ENCODE measurements around the gene MMADHC.
A peak's percentile ranks its signal among the peaks of the same experiment; 100 is the strongest.

The MMADHC gene

DNA sequence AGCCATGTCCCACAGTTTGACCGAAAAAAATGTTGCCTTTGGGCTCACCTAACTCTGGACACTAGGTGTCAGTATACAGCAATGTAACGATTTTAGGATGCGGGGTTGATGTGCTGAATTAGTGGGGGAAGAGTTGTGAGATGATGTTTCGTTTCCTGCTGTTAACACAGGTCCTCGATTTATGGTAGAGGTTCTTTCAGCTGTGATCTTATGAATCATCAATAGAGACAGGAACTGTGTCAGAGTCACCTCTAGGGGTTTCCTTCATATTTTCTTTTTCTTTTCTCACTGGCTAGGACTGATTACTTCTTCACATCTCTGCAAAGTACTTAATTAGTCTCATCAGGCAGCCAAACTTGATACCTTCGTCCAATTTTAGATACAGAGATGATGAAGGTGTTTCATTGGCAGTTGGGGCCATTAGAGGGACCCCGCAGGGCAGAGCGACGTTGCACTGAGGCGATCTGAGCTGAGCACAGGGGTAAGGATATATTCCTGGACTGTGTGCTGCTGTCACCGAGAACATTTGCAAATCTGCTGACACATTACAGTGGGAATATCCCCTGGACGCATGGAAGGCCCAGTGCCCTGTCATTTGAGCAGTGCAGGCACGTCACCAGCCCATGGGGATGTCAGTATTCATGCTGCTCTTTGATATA, 10.2 kb upstream of the MMADHC start:
- H3K4ac ChIP-seq (ENCODE audit: low read depth in 1 of 2, low read length in 2 of 2): peak overlapping the region in 1 of 2 experiments; percentile 47
- WGBS: 35% methylated on average over 12 of the region's 13 CpGs

DNA sequence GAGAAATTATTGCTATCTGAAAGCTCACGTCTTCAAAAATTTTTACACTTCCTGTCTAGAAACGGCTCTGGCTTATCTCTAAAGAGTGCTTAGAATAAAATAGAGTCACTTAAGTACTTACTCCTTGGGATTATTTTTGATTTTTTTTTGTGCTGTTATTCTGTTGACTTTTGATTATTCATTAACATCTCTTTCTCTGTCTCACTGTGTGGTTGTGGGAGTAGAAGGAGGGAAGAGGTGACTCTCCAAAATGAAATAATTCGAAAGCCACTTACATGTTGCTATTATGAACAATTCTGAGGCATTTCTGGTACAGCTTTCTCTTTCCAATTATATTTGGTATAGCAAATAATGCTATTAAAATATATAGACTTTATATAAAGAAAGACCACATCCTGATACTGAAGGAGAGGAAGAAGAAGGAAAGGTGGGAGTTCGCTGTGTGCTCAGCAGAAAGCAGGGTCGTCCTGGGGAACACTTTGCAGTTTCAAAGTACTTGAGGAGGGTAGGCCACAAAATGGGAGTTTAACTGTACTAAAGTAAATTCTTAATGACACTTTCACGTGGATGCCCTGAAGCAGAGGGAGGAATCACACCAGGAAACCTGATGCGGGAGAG, 9.6 kb upstream of the MMADHC start:
- no peak overlapping the region for H4K91ac ChIP-seq (ENCODE audit: low read length)
- H2BK120ac ChIP-seq (ENCODE audit: low read depth, low read length): no peak overlapping the region
- H2BK12ac ChIP-seq (ENCODE audit: low read length in 2 of 2): peak overlapping the region in 1 of 2 experiments; percentile 72
- H3K4me1 ChIP-seq (ENCODE audit: control insufficient read depth, insufficient read depth, low read depth, low read length): peaks cover 5% of the 10 kb centered on the region
- H3K4ac ChIP-seq (ENCODE audit: low read depth in 1 of 2, low read length in 2 of 2): peak overlapping the region in 1 of 2 experiments; percentile 83
- H3K79me1 ChIP-seq (replicated peaks; ENCODE audit: low read length, poor library complexity, severe bottlenecking): peaks cover 3% of the 10 kb centered on the region
- peak overlapping the region in 1 of 2 experiments; percentile 32 for H3K4me3 ChIP-seq (ENCODE audit: insufficient read depth in 1 of 2, low read depth in 1 of 2, low read length in 2 of 2)
- H3K14ac ChIP-seq (ENCODE audit: low read length in 2 of 2): no peak overlapping the region
- peaks cover 18% of the 10 kb centered on the region for H3K9me3 ChIP-seq (ENCODE audit: control insufficient read depth, low read length)
- no peaks in the 10 kb centered on the region for H3K27me3 ChIP-seq (ENCODE audit: control insufficient read depth in 1 of 2, insufficient read depth in 1 of 2, low read length in 2 of 2)
- WGBS: 39% methylated on average over 4 of the region's 7 CpGs
- peak overlapping the region; percentile 2 for H2AFZ ChIP-seq (ENCODE audit: low read depth, low read length)
- H3K18ac ChIP-seq (ENCODE audit: low read depth in 1 of 2, low read length in 2 of 2): peak overlapping the region in 1 of 2 experiments; percentile 76
- no peak overlapping the region for H2BK5ac ChIP-seq (ENCODE audit: low read depth, low read length, poor library complexity, severe bottlenecking)
- H3K4me2 ChIP-seq (ENCODE audit: low read length, poor library complexity, severe bottlenecking): peak overlapping the region; percentile 28
- H3K23ac ChIP-seq (ENCODE audit: low read length in 2 of 2): no peak overlapping the region
- DNase-seq: no peak
- H2AK5ac ChIP-seq (ENCODE audit: low read length, severe bottlenecking): peak overlapping the region; percentile 37
- H3K27ac ChIP-seq (ENCODE audit: low read length, poor library complexity, severe bottlenecking): no peak overlapping the region
- H2BK15ac ChIP-seq (ENCODE audit: low read depth, poor library complexity, severe bottlenecking): no peak overlapping the region
- no peak overlapping the region for H4K8ac ChIP-seq (ENCODE audit: low read length)
- H3K36me3 ChIP-seq (ENCODE audit: control insufficient read depth in 1 of 2, insufficient read depth in 2 of 2, low read depth in 1 of 2, low read length in 2 of 2): no peaks in the 10 kb centered on the region
- peak overlapping the region; percentile 79 for H3K9ac ChIP-seq (ENCODE audit: low read length)

More for the DNA sequence above, 10.2 kb upstream of the MMADHC start:
- Histone ChIP-seq H3K79me1 (replicated peaks; ENCODE audit: low read length, poor library complexity, severe bottlenecking) (peaks cover 3% of the 10 kb centered on the region), H2AK5ac (ENCODE audit: low read length, severe bottlenecking) (peak overlapping the region; percentile 5), H3K14ac (ENCODE audit: low read length in 2 of 2) (no peak overlapping the region), H3K9ac (ENCODE audit: low read length) (peak overlapping the region; percentile 79), H3K4me1 (ENCODE audit: control insufficient read depth, insufficient read depth, low read depth, low read length) (peaks cover 5% of the 10 kb centered on the region), H2BK15ac (ENCODE audit: low read depth, poor library complexity, severe bottlenecking) (no peak overlapping the region), H3K18ac (ENCODE audit: low read depth in 1 of 2, low read length in 2 of 2) (peak overlapping the region; percentile 37 to 96), H3K4me2 (ENCODE audit: low read length, poor library complexity, severe bottlenecking) (peak overlapping the region; percentile 39), H3K4me3 (ENCODE audit: insufficient read depth in 1 of 2, low read depth in 1 of 2, low read length in 2 of 2) (peak overlapping the region in 1 of 2 experiments; percentile 64), H3K36me3 (ENCODE audit: control insufficient read depth in 1 of 2, insufficient read depth in 2 of 2, low read depth in 1 of 2, low read length in 2 of 2) (no peaks in the 10 kb centered on the region), H3K9me3 (ENCODE audit: control insufficient read depth, low read length) (peaks cover 18% of the 10 kb centered on the region), H4K8ac (ENCODE audit: low read length) (peak overlapping the region; percentile 91), H2BK120ac (ENCODE audit: low read depth, low read length) (peak overlapping the region; percentile 80), H3K27me3 (ENCODE audit: control insufficient read depth in 1 of 2, insufficient read depth in 1 of 2, low read length in 2 of 2) (no peaks in the 10 kb centered on the region), H4K91ac (ENCODE audit: low read length) (peak overlapping the region; percentile 93), H2AFZ (ENCODE audit: low read depth, low read length) (peak overlapping the region; percentile 2), H2BK5ac (ENCODE audit: low read depth, low read length, poor library complexity, severe bottlenecking) (no peak overlapping the region), H3K23ac (ENCODE audit: low read length in 2 of 2) (no peak overlapping the region), H2BK12ac (ENCODE audit: low read length in 2 of 2) (peak overlapping the region; percentile 32 to 99), H3K27ac (ENCODE audit: low read length, poor library complexity, severe bottlenecking) (peak overlapping the region; percentile 49)
- DNase-seq: peak; percentile 90

DNA sequence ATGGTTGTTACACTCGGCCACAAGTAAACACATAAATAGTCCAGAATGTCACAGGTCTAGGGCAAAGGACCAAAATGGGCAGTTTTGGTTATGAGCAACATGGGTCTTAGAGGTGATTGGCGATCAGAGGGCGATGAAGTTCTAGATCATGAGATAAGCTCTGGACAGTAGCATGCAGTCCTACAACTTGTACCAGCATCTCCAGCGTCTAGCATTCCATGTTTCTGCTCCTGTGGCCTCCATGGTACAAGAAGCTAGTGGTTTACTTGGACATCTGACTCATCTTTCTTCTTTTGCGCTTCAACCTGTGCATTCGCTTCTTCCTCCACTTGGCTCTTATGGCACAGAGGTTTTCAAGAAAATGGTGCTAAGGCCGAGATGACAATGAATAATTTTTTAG, 8.9 kb upstream of the MMADHC start:
- DNase-seq: no peak
- Histone ChIP-seq H3K4me1 (ENCODE audit: control insufficient read depth, insufficient read depth, low read depth, low read length) (peaks cover 5% of the 10 kb centered on the region), H2BK15ac (ENCODE audit: low read depth, poor library complexity, severe bottlenecking) (no peak overlapping the region), H3K4me3 (ENCODE audit: insufficient read depth in 1 of 2, low read depth in 1 of 2, low read length in 2 of 2) (no peak overlapping the region), H3K36me3 (ENCODE audit: control insufficient read depth in 1 of 2, insufficient read depth in 2 of 2, low read depth in 1 of 2, low read length in 2 of 2) (no peaks in the 10 kb centered on the region), H2BK5ac (ENCODE audit: low read depth, low read length, poor library complexity, severe bottlenecking) (no peak overlapping the region), H2BK120ac (ENCODE audit: low read depth, low read length) (no peak overlapping the region), H3K27me3 (ENCODE audit: control insufficient read depth in 1 of 2, insufficient read depth in 1 of 2, low read length in 2 of 2) (no peaks in the 10 kb centered on the region), H3K14ac (ENCODE audit: low read length in 2 of 2) (no peak overlapping the region), H3K4me2 (ENCODE audit: low read length, poor library complexity, severe bottlenecking) (no peak overlapping the region), H3K9ac (ENCODE audit: low read length) (no peak overlapping the region), H3K18ac (ENCODE audit: low read depth in 1 of 2, low read length in 2 of 2) (peak overlapping the region in 1 of 2 experiments; percentile 37), H3K79me1 (replicated peaks; ENCODE audit: low read length, poor library complexity, severe bottlenecking) (peaks cover 3% of the 10 kb centered on the region), H2AK5ac (ENCODE audit: low read length, severe bottlenecking) (peak overlapping the region; percentile 64), H4K91ac (ENCODE audit: low read length) (peak overlapping the region; percentile 5), H4K8ac (ENCODE audit: low read length) (no peak overlapping the region), H3K9me3 (ENCODE audit: control insufficient read depth, low read length) (peaks cover 13% of the 10 kb centered on the region), H2AFZ (ENCODE audit: low read depth, low read length) (no peak overlapping the region), H3K23ac (ENCODE audit: low read length in 2 of 2) (no peak overlapping the region), H3K27ac (ENCODE audit: low read length, poor library complexity, severe bottlenecking) (no peak overlapping the region), H3K4ac (ENCODE audit: low read depth in 1 of 2, low read length in 2 of 2) (peak overlapping the region in 1 of 2 experiments; percentile 40), H2BK12ac (ENCODE audit: low read length in 2 of 2) (no peak overlapping the region)
- WGBS: 94% methylated on average over 5 of the region's 7 CpGs

All from mesenchymal stem cell (in vitro differentiated cells and primary cell).